GM23338 (cell line): Measurements from ENCODE around the gene ADRA2B. TPM values are rescaled to one million over a fixed set of nuclear protein-coding genes. Genes with fewer than 3 reads are reported as not detected.

Experiments
- ATAC-seq: fragments of 200-7000 bp; cut with Tn5 transposase; 3 replicates; pipeline ENCODE4 v1.9.1; 2020
- DNase-seq: peaks from one replicate; pipeline ENCODE4 v3.0.0-alpha.2; 2015; ENCODE audit warnings: low spot score
- H2AFZ ChIP-seq: fragments of 200-600 bp; sonication (generic); 2 replicates; pipeline ENCODE4 v1.8.0; 2016; ENCODE audit warnings: antibody characterized with exemption, mild to moderate bottlenecking, moderate library complexity
- H3F3A ChIP-seq: fragments of 200-600 bp; sonication (generic); replicated peaks from 2 replicates; pipeline ENCODE4 v1.8.0; 2017; ENCODE audit warnings: antibody characterized with exemption, mixed run types, low read depth
- H3K27ac ChIP-seq: fragments of 200-600 bp; sonication (generic); 2 replicates; pipeline ENCODE4 v1.6.1; 2016; ENCODE audit warnings: low read depth
- H3K27me3 ChIP-seq: fragments of 200-600 bp; sonication (generic); 2 replicates; pipeline ENCODE4 v1.8.0; 2016; ENCODE audit warnings: mild to moderate bottlenecking, mixed run types, moderate library complexity; ENCODE audit not compliant: insufficient read depth
- H3K36me3 ChIP-seq: fragments of 200-600 bp; sonication (generic); 2 replicates; pipeline ENCODE4 v1.8.0; 2016; ENCODE audit warnings: mild to moderate bottlenecking; ENCODE audit not compliant: insufficient read depth
- H3K4me1 ChIP-seq: fragments of 200-600 bp; sonication (generic); 2 replicates; pipeline ENCODE4 v1.8.0; 2016; ENCODE audit warnings: mild to moderate bottlenecking, moderate library complexity; ENCODE audit not compliant: insufficient read depth
- H3K4me2 ChIP-seq: fragments of 200-600 bp; sonication (generic); 2 replicates; pipeline ENCODE4 v1.7.1; 2017; ENCODE audit warnings: mixed run types
- H3K4me3 ChIP-seq: fragments of 200-600 bp; sonication (generic); 2 replicates; pipeline ENCODE4 v1.6.1; 2016; ENCODE audit warnings: mixed run types
- H3K79me2 ChIP-seq: fragments of 200-600 bp; sonication (generic); replicated peaks from 2 replicates; pipeline ENCODE4 v1.8.0; 2017; ENCODE audit warnings: mild to moderate bottlenecking; ENCODE audit not compliant: insufficient read depth
- H3K9me2 ChIP-seq: fragments of 200-600 bp; sonication (generic); 2 replicates; pipeline ENCODE4 v1.8.0; 2017; ENCODE audit not compliant: insufficient read depth
- H4K20me1 ChIP-seq: fragments of 200-600 bp; sonication (generic); replicated peaks from 2 replicates; pipeline ENCODE4 v1.8.0; 2017; ENCODE audit warnings: mild to moderate bottlenecking; ENCODE audit not compliant: insufficient read depth
- H3K27ac Mint-ChIP-seq: 2 replicates; pipeline ENCODE4 v1.8.0; 2020; ENCODE audit warnings: inconsistent platforms, mild to moderate bottlenecking, moderate library complexity, mixed read lengths
- H3K27me3 Mint-ChIP-seq: 3 replicates; pipeline ENCODE4 v1.8.0; 2022; ENCODE audit warnings: low read depth, mild to moderate bottlenecking, moderate library complexity, mixed read lengths, inconsistent platforms; ENCODE audit not compliant: insufficient read depth, poor library complexity
- H3K36me3 Mint-ChIP-seq: 3 replicates; pipeline ENCODE4 v1.8.0; 2021; ENCODE audit warnings: low read depth, mild to moderate bottlenecking, inconsistent platforms, moderate library complexity, mixed read lengths
- H3K4me1 Mint-ChIP-seq: 3 replicates; pipeline ENCODE4 v1.8.0; 2020; ENCODE audit warnings: mild to moderate bottlenecking, inconsistent platforms, mixed read lengths
- H3K4me3 Mint-ChIP-seq: 3 replicates; pipeline ENCODE4 v1.8.0; 2021; ENCODE audit warnings: moderate library complexity, mild to moderate bottlenecking, inconsistent platforms, mixed read lengths
- H3K9me3 Mint-ChIP-seq: 3 replicates; pipeline ENCODE4 v1.8.0; 2020; ENCODE audit warnings: moderate library complexity, mild to moderate bottlenecking, inconsistent platforms, mixed read lengths
- ETS1 ChIP-seq: IDR thresholded peaks from 2 replicates; pipeline ENCODE4 v1.6.1; 2016; ENCODE audit warnings: antibody characterized with exemption
- EZH2phosphoT487 ChIP-seq: fragments of 200-600 bp; sonication (generic); IDR thresholded peaks from one replicate; pipeline ENCODE4 v1.8.1; 2018; ENCODE audit warnings: antibody characterized with exemption; ENCODE audit not compliant: unreplicated experiment
- REST ChIP-seq: IDR thresholded peaks from one replicate; pipeline ENCODE4 v1.6.1; 2018; ENCODE audit warnings: antibody characterized with exemption; ENCODE audit not compliant: unreplicated experiment
- ZNF114 ChIP-seq: fragments of 250-450 bp; sonication (Bioruptor Pico); IDR thresholded peaks from 2 replicates; pipeline ENCODE4 v1.5.0; 2020; ENCODE audit warnings: mild to moderate bottlenecking, moderate library complexity
- ZNF462 ChIP-seq: fragments of 250-450 bp; sonication (Bioruptor Pico); IDR thresholded peaks from 2 replicates; pipeline ENCODE4 v1.5.0; 2020; ENCODE audit warnings: mild to moderate bottlenecking, moderate library complexity
- polyA plus RNA-seq: library from polyadenylated mRNA; unstranded; fragments of >200 nt; fragmentation: Nextera tagmentation; extraction: Ambion mirVana; gene quantifications from 2 replicates; pipeline ENCODE4 v1.2.1, GENCODE V29; 2016
- total RNA-seq: library from RNA; depleted of rRNA; stranded (reverse); fragments of >200 nt; shearing (Covaris generic); gene quantifications from 2 replicates; pipeline ENCODE4 v1.2.3, GENCODE V29; 2014

Gene ADRA2B
- total and polyA plus RNA-seq, 2 experiments from 2014 or later: 1.7 to 5.9 TPM

- TF ChIP-seq ZNF462 (CRISPR knock-in tag): no peak
- no peak for TF ChIP-seq ZNF114 (CRISPR knock-in tag)
- TF ChIP-seq EZH2phosphoT487: no peak
- TF ChIP-seq ETS1: no peak
Observed at GRCh38 chr2:96137321-96138178, 21.2 kb upstream of the ADRA2B start (continued).

- Mint-ChIP-seq H3K27ac (no peak overlapping the region), H3K4me1 (peaks cover 11% of the 10 kb centered on the region), H3K4me3 (no peak overlapping the region), H3K9me3 (no peaks in the 10 kb centered on the region), H3K27me3 (peaks cover 8% of the 10 kb centered on the region), H3K36me3 (no peaks in the 10 kb centered on the region)
- no peak for TF ChIP-seq REST
- H3K4me3 ChIP-seq: no peak overlapping the region
- no peaks in the 10 kb centered on the region for H3K79me2 ChIP-seq
- H3K4me1 ChIP-seq: peaks cover 11% of the 10 kb centered on the region; the same call in 1 of the 2 replicates
- H3K27me3 ChIP-seq: no peaks in the 10 kb centered on the region
- H2AFZ ChIP-seq: no peak overlapping the region
- DNase-seq (no peak), ATAC-seq (no peak)
- no peaks in the 10 kb centered on the region for H3K9me2 ChIP-seq
- no peaks in the 10 kb centered on the region for H4K20me1 ChIP-seq
- no peak overlapping the region for H3K27ac ChIP-seq
- no peak overlapping the region for H3K4me2 ChIP-seq
- H3F3A ChIP-seq: 0 out of 2 replicates have a peak, but pooled peaks cover 4% of the 10 kb centered on the region
- no peaks in the 10 kb centered on the region for H3K36me3 ChIP-seq
Observed at GRCh38 chr2:96136129-96136720, 19.9 kb upstream of the ADRA2B start.
